Mucosa of stomach (tissue), 1 donor: ENCODE measurements around the gene ZDHHC11B.
"Not testable (repeated sequence)": the region's sequence is repeated elsewhere in the genome, so short reads cannot be mapped to it uniquely, and the experiment has no call there.

Source experiments
- H3K27me3 ChIP-seq: one replicate; pipeline ENCODE4 v1.7.0; 2013; ENCODE audit warnings: mild to moderate bottlenecking, low read length; ENCODE audit not compliant: control insufficient read depth, insufficient read depth
- H3K36me3 ChIP-seq: one replicate; pipeline ENCODE4 v1.7.0; 2013; ENCODE audit warnings: low read length; ENCODE audit not compliant: control insufficient read depth, insufficient read depth
- H3K4me1 ChIP-seq: one replicate; pipeline ENCODE4 v1.7.0; 2013; ENCODE audit warnings: mild to moderate bottlenecking, low read length; ENCODE audit not compliant: control insufficient read depth, insufficient read depth
- H3K4me3 ChIP-seq: one replicate; pipeline ENCODE4 v1.7.0; 2013; ENCODE audit warnings: low read length
- H3K9ac ChIP-seq: one replicate; pipeline ENCODE4 v1.7.0; 2013; ENCODE audit warnings: mild to moderate bottlenecking, low read length, moderate library complexity
- H3K9me3 ChIP-seq: one replicate; pipeline ENCODE4 v1.7.0; 2013; ENCODE audit warnings: mild to moderate bottlenecking, low read length, moderate library complexity; ENCODE audit not compliant: control insufficient read depth
- donor health status: Pancreatic carcinoma.

Gene ZDHHC11B

DNA sequence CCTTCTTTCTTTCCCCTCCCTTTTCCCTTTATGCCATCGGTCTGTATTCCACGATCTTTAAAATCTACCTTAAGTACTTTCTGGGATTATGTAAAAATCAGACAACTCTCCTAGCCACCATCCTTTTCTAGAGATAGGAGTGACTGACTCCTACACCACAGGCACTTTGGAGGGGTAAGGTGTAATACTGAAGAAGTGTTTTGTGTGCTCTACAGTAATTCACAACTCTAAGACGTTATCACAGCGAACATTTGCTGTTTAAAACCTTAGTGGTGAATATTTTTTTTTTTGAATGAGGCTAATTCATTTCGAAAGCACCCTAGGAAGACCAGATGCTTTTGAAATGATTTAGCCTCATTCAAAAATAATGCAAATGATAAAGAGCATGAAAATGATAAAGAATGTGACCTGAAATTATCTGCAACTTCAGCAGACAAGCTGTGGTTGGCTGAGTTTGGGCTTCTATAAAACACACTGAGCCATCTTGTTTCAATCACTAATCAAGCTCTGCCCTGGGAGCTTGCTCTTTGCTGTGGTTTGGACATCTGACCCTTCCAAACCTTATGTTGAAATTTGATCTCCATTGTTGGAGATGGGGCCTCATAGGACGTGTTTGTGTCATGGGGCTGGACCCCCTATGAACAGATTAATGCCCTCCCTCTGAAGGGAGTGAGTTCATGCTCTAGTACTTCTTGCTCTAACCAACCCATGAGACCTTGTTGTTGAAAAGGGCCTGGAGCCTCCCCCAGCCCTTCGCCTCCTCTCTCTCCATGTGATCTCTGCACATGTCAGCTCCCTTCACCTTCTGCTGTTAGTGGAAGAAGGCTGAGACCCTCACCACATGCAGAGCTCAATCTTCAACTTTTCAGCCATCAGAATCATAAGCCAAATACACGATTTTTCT lies 70.1 kb downstream of the ZDHHC11B start:
- H3K9ac ChIP-seq, H3K36me3 ChIP-seq, H3K27me3 ChIP-seq: not testable (repeated sequence)

DNA sequence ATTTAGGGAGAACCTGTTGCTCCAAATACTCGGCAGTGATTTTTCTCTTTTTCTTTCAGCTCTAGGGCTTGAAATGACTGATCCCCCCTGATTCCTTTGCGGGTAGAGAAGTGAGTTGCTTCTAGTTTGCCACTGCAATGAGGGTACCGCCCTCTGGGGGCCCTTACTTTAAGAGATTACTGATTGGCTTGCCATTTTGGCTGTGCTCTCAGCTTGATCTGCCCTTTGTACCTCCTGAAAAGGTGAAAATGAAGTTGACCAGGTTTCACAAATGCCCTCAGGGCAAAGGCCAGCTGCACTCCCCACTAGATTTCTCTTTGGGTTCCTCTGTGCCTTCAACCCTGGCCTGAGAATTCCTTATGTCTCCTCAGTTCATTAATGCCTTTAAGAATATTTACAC lies 70.8 kb downstream of the ZDHHC11B start:
- not testable (repeated sequence) for H3K4me3 ChIP-seq, H3K9ac ChIP-seq, H3K36me3 ChIP-seq, H3K9me3 ChIP-seq, H3K27me3 ChIP-seq, H3K4me1 ChIP-seq

More for the DNA sequence above, 70.1 kb downstream of the ZDHHC11B start:
- not testable (repeated sequence) for H3K4me1 ChIP-seq, H3K9me3 ChIP-seq, H3K4me3 ChIP-seq

DNA sequence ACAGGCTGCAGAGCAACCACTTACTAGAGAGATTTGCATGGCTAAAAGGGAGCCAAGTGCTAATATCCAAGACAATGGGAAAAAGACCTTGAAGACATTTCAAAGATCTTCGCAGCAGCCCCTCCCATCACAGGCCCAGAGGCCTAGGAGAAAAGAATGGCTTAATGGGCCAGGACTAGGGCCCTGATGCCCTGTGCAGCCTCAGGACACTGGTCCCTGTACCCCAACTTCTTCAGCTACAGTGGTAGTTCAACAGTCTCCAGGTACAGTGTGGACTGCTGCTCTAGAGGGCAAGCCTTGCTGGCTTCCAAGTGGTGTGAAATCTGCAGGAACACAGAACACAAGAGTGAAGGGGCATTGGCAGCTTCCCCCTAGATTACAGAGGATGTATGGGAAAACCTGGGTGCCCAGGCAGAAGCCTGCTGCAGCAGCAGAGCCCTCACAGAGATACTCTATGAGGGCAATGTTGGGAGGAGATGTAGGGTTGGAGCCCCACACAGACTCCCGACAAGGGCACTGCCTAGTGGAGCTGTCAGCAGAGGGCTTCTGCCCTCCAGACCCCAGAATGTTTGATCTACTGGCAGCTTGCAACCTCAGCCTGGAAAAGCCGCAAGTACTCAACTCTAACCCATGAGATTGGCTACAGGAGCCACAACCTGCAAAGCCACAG lies 75.5 kb downstream of the ZDHHC11B start:
- not testable (repeated sequence) for H3K4me1 ChIP-seq, H3K36me3 ChIP-seq, H3K4me3 ChIP-seq, H3K9me3 ChIP-seq, H3K9ac ChIP-seq, H3K27me3 ChIP-seq

DNA sequence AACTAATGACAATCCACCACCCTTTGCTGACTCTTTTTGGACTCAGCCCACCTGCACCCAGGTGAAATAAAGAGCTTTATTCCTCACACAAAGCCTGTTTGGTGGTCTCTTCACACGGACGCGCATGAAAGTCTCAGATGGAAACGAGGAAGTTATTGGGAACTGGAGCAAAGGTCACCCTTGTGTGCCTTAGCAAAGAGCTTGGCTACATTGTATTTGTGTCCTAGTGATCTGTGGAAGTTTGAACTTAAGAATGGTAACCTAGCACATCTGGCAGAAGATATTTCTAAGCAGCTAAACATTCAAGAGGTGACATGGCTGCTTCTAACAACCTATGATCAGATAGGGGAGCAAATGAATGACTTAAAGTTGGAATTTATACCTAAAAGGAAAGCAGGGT lies 76.2 kb downstream of the ZDHHC11B start:
- H3K4me1 ChIP-seq, H3K9ac ChIP-seq, H3K9me3 ChIP-seq, H3K36me3 ChIP-seq, H3K4me3 ChIP-seq, H3K27me3 ChIP-seq: not testable (repeated sequence)

DNA sequence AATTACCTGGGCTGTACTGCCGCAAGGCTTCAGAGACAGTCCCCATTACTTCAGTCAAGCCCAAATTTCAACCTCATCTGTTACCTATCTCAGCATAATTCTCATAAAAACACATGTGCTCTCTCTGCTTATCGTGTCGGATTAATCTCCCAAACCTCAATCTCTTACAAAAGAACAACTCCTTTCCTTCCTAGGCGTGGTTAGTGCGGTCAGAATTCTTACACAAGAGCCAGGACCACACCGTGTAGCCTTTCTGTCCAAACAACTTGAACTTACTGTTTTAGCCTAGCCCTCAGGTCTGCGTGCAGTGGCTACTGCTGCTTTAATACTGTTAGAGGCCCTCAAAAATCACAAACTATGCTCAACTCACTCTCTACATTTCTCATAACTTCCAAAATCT lies 78.4 kb downstream of the ZDHHC11B start:
- not testable (repeated sequence) for H3K4me1 ChIP-seq, H3K9ac ChIP-seq, H3K36me3 ChIP-seq, H3K4me3 ChIP-seq, H3K27me3 ChIP-seq, H3K9me3 ChIP-seq

DNA sequence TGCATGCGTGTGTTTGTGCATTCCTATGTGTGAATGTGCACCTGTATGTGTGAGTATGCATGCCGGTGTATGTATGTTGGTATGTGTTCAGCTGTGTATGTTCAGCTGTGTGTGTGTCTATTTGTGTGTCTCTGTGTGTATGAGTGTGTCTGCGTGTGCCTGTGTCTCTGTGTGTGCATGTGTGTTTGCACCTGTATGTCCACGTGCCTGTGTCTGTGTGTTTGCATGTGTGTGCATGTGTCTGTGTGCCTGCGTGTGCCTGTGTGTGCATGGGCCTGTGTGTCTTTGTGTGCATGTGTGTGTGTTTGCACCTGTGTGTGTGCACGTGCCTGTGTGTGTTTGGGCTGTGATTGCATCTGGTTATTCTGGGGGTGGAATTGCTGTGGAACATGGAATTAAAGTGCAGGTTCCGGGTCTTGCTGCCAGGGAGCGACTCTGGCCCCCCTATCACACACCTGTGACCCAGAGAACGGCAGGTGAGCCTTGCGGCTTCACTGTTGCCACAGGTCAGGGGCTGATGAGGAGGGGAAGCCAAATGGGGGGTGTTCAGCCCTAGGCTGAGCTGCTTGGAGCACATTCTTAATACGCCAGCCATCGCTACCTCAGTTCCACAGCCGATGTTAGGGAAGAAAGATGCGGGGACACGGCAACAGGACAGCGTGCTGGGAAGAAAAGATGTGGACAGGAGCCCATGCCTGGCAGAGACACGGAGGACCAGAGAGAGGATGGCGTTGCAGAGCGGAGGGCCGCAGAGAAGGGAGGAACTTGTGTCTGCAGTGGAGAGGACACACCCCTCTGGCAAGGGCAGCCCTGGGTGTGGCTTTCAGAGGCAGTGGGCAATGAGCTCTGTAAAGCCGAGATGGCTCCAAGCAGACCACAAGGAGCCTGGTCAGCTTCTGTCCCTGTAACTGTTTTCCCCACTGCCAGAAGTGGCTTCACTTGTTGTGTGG lies 87.5 kb downstream of the ZDHHC11B start:
- H3K4me1 ChIP-seq, H3K4me3 ChIP-seq, H3K9ac ChIP-seq, H3K9me3 ChIP-seq, H3K27me3 ChIP-seq, H3K36me3 ChIP-seq: not testable (repeated sequence)

DNA sequence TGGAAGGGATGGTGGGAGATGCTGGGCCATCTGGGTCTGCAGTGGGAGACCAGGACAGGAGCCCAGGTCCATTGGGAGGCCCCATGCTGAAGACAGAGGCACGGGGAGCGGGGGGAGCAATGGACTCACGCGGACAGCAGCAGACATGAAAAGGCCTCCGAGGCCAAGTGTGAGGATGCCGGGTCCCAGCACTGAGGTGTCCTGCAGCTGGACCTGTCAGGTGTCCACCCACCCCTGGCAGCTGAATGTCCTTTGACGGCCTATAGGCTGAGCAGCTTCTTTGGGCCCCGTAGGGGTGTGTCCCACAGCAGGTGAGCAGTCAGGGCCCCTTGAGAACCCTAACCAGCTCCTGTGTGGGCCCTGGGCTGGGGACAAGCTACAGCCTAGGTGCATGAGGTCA lies 88.3 kb downstream of the ZDHHC11B start:
- not testable (repeated sequence) for H3K36me3 ChIP-seq, H3K4me1 ChIP-seq, H3K27me3 ChIP-seq

DNA sequence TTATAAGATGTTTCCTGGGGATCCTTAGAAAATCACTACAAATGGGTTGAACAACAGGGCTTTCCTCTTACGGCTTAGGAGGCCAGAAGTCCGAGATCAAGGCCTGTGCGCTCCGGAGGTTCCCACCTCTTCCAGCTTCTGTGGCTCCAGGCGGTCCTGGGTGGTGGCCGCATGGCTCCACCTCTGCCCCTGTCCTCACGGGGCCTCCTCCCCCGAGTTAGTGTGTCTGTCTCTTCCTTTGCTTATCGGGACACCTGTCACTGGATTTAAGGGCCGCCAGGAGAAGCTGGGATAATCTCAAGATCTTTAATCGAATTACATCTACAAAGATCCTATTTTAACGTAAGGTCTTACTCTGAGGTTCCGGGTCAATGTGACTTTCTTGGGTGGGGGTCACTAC lies 89.1 kb downstream of the ZDHHC11B start:
- not testable (repeated sequence) for H3K9ac ChIP-seq, H3K36me3 ChIP-seq, H3K4me3 ChIP-seq, H3K9me3 ChIP-seq, H3K4me1 ChIP-seq, H3K27me3 ChIP-seq

More for the DNA sequence above, 88.3 kb downstream of the ZDHHC11B start:
- not testable (repeated sequence) for H3K9me3 ChIP-seq, H3K9ac ChIP-seq, H3K4me3 ChIP-seq

DNA sequence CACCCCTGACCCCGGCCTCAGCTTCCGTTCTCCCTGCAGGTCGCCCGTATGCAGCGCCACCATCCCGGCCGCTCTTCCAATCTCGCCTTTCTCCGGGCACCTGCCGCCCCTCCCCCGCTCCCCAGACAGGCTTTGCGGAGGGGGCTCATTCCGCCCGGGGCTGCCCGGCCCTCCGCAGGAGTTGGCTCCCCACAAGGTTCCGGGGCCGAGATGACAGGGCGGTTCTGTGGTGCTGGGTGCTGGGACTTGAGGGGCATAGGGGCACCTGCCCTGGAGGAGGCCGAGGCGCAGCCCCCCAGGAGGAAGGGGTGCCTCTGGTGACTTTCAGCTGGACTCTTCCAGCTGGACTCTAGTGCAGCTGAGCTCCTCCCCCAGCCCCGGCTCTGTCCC lies 90.5 kb downstream of the ZDHHC11B start:
- not testable (repeated sequence) for H3K9ac ChIP-seq, H3K27me3 ChIP-seq, H3K36me3 ChIP-seq, H3K4me1 ChIP-seq, H3K4me3 ChIP-seq, H3K9me3 ChIP-seq

DNA sequence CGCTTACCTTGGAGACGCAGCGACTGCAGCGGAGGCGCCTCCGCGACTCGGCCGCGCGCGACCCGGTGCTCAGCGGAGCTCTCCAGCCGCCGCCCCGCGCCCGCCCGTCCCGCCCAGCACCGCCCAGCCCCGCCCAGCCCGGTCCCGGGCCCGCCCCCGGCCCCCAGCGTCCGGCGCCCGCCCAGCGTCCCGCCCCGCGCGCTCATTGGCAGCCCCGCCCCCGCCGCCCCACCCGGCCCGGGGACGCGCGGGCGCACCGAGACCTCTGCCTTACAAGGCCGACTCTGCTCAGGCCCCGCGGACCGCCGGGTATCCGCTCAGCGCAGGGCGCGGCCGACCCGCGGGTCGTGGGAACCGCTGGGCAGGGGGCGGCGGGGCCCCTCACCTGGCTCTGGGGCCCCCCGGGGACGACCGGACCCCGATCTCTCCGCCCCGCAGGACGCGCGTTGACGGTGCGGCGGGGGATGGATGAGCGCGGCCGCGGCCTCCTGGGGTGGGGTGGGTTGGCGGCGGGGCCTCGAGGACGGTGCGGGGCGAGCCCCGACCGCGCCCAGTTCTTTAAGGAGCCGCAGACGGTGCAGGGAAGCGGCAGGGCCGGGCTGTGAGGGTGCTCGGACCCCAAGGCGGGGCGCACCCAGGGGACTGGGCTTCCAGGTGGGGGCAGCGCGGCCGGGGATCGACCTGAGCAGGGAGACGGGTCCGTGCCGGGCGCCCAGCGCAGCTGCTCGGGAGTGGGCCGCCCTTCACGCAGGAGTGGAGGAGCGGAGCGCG lies 91.1 kb downstream of the ZDHHC11B start, which contains the start of gene TPPP:
TPPP (minus strand) TSS at position 82 of the 771 bp plus-strand sequence. CDS start 15,292 bp downstream, outside the sequence.
- not testable (repeated sequence) for H3K36me3 ChIP-seq, H3K27me3 ChIP-seq, H3K4me3 ChIP-seq, H3K4me1 ChIP-seq, H3K9me3 ChIP-seq
- H3K9ac ChIP-seq: peak within 1 kb of the TSS; percentile 65

DNA sequence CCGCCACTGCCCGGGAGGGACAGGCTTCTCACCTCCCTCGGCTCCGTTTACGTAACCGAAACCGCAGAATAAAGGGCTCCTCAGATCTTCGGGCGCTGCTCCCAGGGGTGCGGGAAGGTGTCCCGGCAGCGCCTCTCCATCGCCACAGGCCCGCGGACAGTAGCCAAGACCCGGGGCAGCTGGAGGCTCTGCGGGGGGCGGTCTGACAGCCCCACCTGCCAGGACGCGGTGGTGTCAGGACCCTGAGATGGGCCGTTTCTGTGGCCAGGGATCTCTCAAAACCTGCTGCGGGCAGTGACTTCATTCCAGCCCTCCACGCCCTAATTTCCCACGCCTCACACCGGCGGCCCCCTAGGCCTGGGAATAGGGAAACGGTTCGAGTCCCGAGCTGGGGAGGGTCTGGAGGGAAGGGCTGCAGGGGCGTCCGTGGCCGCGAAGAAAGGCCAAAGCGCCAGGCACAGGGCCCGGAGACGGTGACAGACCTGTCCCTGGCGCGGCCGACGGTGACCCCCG lies 91.9 kb downstream of the ZDHHC11B start:
- H3K9ac ChIP-seq: peak overlapping the region; percentile 65
- H3K4me1 ChIP-seq, H3K36me3 ChIP-seq, H3K27me3 ChIP-seq, H3K9me3 ChIP-seq, H3K4me3 ChIP-seq: not testable (repeated sequence)
